GM19025 (cell line): ENCODE data around the gene OPRM1.
"Not testable (repeated sequence)": the region's sequence is repeated elsewhere in the genome, so short reads cannot be mapped to it uniquely, and the experiment has no call there.

Experiments
- ATAC-seq: cut with Tn5 transposase; IDR thresholded peaks from one replicate; pipeline ENCODE4 v1.9.1; 2021; ENCODE audit warnings: mild to moderate bottlenecking, low read depth, moderate library complexity; ENCODE audit not compliant: unreplicated experiment

OPRM1 gene

DNA sequence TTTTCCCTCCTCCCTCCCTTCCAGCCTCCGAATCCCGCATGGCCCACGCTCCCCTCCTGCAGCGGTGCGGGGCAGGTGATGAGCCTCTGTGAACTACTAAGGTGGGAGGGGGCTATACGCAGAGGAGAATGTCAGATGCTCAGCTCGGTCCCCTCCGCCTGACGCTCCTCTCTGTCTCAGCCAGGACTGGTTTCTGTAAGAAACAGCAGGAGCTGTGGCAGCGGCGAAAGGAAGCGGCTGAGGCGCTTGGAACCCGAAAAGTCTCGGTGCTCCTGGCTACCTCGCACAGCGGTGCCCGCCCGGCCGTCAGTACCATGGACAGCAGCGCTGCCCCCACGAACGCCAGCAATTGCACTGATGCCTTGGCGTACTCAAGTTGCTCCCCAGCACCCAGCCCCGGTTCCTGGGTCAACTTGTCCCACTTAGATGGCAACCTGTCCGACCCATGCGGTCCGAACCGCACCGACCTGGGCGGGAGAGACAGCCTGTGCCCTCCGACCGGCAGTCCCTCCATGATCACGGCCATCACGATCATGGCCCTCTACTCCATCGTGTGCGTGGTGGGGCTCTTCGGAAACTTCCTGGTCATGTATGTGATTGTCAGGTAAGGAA lies at the start of gene OPRM1:
Gene OPRM1 (plus strand): TSS at position 10 of the 612 bp plus-strand sequence. CDS start 305 bp downstream, at position 315.
- ATAC-seq = no peak

DNA sequence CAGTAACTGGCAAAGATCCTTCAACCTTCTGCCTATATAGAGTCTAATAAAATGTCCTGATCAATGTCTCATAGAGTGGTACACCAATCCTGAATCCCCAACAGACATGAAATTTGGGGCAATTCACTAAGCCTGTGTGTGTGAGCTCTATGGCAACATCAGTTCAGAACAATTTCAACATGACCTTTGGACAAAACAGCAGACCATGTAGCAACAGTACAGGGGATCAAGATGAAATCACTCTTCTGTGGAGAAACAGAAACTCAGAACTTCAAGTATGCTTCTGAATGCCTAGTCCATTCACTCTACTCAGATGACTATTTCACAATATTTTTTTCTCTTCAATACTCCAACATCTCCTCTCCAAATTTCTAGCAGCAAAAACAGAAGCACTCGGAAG lies 49.1 kb upstream of the OPRM1 start:
- ATAC-seq = no peak

- no peak for ATAC-seq
These were observed 45.0 kb upstream of the OPRM1 start for GRCh38 chr6:153994004-153994403.

GRCh38 chr6:153994811-153995210 lies 44.2 kb upstream of the OPRM1 start:
- no peak for ATAC-seq

DNA sequence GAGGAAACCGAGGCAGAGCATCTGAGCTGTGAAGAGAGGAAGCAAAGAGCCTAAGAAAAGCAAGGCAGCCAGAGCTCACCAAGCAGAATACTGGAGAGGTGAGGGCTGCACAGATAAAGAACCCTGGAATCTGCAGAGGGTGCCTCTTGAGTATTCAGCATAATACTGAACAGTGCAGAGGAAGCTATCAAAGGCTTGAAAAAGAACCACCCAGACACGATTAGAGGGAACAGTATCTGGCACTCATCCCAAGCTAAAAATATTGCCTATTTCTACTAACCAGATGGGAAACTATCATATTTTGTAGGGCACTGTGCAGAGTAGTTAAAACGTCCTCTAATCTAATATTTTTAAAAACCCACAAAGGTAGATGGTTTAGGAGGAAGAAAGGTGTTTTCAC lies 41.8 kb upstream of the OPRM1 start:
- ATAC-seq = no peak

GRCh38 chr6:154001494-154002285 lies 37.4 kb upstream of the OPRM1 start:
- no peak for ATAC-seq

DNA sequence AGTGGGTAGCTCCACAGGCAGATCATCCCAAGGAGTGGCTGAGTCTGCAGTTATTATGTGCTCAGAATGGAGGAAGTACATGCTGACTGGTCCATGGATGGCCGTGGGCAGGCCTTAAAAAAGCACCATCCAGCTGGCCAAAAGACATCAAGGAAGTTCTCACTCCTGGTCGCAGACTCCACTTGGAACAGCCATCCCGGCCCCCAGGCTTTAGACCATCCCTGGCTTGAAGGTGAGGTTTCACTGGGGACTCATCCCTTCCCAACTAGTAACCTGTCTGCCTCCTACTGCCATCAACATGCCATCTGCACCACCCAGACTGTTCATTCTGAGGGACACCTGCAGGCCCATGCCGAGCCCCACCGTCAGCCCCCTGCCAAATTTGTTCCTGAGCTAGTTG lies 36.1 kb upstream of the OPRM1 start:
- ATAC-seq = no peak

GRCh38 chr6:154010371-154010770 lies 28.7 kb upstream of the OPRM1 start:
- ATAC-seq = no peak

DNA sequence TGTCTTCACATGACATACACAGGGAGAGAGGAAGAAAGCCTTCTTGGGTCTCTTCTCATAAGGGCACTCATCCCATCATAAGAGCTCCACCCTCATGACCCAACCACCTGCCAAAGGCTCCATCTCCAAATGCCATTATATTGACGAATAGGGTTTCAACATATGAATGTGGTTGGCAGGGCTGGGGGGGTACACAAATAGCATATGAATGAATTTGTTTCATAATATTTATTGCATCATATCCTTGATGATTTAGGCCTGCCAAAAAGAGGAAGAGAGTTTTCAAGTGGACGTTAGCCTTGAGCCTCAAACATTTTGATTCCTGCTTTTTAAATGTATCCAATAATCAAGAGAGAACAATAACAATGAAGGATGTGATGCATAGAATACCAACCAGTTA lies 26.2 kb upstream of the OPRM1 start:
- ATAC-seq = no peak

- ATAC-seq = no peak
These were observed 21.3 kb upstream of the OPRM1 start for GRCh38 chr6:154017786-154018185.

GRCh38 chr6:154030646-154031045 lies 8.4 kb upstream of the OPRM1 start:
- ATAC-seq = no peak

- no peak for ATAC-seq
These were observed 2.0 kb downstream of the OPRM1 start for GRCh38 chr6:154041001-154041400.

DNA sequence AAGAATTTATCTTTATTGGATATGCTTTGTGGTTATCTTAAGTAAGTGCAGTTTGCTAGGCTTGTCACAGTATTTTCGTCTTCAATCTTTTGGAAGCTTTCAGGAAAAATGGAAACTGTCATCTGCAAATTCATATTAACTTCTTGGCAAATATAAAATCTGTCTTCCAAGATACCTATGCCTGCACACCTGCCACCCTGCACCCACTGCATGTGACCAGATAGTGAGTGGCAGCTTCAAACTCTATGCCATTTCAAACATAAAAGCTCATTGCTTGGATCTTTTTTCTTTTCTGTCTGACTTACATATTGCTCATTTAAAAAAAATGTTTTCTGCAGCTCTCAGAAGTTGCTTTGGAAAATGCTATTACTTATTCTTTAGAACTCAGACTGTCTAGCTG lies 14.1 kb downstream of the OPRM1 start:
- no peak for ATAC-seq

- no peak for ATAC-seq
These were observed 17.5 kb downstream of the OPRM1 start for GRCh38 chr6:154056536-154056935.

DNA sequence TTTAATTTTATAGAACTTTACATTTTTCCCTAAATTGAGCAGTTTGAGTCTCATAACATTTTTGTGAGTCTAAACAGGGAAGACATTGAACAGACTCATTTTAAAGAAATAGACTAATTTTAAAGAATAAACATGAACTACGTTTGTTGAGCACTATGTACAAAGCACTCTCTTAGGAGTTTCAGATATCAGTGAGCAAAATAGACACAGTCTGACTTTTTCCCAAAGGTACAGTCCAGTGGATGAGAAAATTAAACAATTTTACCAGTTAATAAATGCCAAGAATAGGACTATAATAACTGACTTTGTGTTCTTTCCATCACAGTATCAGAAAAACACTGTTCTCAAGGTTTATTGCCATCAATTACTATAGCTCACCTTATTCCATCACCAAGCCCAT lies 18.1 kb downstream of the OPRM1 start:
- no peak for ATAC-seq

DNA sequence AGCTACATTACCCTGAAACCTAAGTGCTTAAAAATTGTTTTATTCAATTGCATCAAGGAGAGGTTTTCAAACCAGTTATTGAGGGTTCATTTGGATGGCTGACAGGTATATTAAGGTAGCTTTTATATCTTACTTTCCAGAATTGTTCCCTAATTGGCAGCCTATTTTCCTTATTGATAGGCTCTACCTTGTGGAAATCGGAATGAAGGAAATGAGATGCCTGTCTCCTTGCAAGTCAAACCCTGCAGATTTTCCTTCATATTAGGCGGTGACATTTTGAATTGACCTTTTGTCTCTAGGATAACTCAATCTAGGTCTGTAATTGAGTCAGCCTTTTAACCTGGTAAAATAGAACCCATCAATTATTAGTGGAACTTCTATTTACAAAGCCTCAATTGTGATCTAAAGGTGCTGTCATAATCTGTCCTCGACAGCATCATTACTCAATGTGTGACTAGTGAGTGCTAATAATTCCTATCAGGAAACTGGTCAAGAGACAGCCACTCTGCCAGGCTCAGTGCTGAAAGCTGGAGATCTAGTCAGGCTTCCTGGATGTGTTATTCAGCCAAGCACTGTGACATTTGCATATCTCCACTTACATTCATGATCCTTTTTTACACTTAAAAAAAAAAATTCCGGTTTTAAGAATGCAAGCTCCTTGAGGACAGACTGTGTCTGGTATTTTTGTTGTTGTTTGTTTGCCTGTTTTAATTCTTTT lies 20.1 kb downstream of the OPRM1 start:
- ATAC-seq = no peak

DNA sequence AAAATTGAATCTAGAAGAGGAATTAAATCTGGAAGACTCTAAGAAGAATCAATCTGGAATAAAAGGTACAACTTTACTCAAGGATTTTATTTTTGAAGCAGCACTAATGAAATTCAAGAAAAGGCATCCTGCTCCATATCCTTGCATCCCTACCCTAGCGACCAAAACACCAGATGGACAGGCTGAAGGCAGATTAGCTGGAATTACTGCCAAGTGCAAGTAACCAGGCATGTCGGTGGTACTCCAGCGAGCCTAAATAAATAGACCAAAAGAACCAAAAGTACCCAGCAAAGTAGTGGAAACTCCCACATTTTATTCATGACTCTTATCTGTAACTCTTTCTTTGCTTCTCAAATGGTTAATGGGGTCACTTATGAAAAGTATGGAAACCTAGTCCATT lies 21.0 kb downstream of the OPRM1 start:
- ATAC-seq = no peak

DNA sequence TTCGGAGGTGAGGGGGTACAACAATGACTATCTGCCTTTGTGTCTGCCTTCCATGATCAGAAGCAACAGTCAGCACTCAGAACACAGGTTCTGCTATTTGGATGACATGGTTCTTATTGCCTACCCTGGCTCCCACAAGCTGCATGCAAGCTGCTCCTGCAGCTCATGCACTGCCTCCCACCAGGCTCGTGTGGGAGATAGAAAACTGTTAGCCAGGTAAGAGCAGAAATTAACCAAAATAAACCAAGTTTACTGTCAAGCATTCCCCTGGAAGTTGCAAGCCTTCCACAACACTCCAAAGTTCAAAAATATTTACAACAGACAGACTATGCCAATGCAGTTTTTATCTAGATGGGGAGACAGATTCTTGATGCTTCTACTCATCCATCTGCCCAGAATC lies 31.0 kb downstream of the OPRM1 start:
- ATAC-seq = no peak

DNA sequence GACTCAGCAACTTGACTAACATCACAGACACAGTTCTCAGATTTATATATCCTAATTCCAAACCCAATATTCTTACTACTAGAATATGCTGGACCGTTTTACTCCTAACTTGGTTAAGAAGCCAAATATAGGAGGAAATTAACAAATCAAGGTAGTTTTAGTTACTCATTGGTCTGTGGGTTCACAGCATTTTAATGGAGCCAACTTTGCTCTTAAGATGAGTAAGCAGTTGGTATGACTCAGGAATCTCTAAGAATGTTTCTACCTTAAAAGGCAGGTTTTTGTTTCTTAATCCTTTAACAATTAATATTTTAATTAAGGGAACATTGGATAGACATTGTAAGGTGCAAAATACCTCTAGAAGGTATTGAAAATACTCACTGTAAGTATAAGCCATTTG lies 31.6 kb downstream of the OPRM1 start:
- ATAC-seq = no peak

GRCh38 chr6:154071236-154071635 lies 32.2 kb downstream of the OPRM1 start:
- ATAC-seq = no peak

GRCh38 chr6:154071711-154072110 lies 32.7 kb downstream of the OPRM1 start:
- ATAC-seq = no peak

DNA sequence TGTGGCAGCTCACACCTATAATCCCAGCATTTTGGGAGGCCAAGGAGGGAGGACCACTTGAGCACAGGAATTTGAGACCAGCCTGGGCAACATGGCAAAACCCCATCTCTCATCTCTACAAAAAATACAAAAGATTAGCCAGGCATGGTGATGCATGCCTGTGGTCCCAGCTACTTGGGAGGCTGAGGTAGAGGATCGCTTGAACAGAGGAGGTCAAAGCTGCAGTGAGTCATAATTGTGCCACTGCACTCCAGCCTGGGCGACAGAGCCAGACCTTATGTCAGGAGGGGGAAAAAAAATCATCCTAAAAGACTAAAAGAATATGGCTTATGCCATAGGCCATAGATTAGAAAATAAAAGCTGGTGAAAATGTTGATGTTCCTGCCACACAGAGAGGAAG lies 39.6 kb downstream of the OPRM1 start:
- not testable (repeated sequence) for ATAC-seq
